Spleen (tissue), 11 donors: ENCODE data around the gene CA9. TPM values are rescaled to one million over a fixed set of nuclear protein-coding genes. Genes with fewer than 3 reads are reported as not detected.

Source experiments
- DNase-seq: peaks from one replicate; pipeline ENCODE4 v3.0.0-alpha.2; 2020
- H3K27ac ChIP-seq, 8 donors: fragments of 200-600 bp; sonication (generic) in 7 of 8; 1 replicate in 4 of 8; 2 replicates in 4 of 8; pipeline versions ENCODE4 v1.5.0 to v1.8.0; 2016 to 2021; ENCODE audit warnings: inconsistent platforms in 4 of 8, mild to moderate bottlenecking in 4 of 8, moderate library complexity in 1 of 8
- H3K27me3 ChIP-seq, 7 donors: fragments of 200-600 bp; sonication (generic) in 6 of 7; replicated peaks in 1 of 7; 1 replicate in 4 of 7; 2 replicates in 3 of 7; pipeline versions ENCODE4 v1.5.0 to v1.8.0; 2016 to 2021; ENCODE audit warnings: inconsistent platforms in 3 of 7, mild to moderate bottlenecking in 1 of 7
- H3K36me3 ChIP-seq, 6 donors: fragments of 200-600 bp; sonication (generic) in 5 of 6; 1 replicate in 4 of 6; 2 replicates in 2 of 6; pipeline versions ENCODE4 v1.5.0 to v1.8.0; 2016 to 2021; ENCODE audit warnings: inconsistent platforms in 2 of 6
- H3K4me1 ChIP-seq, 6 donors: fragments of 200-600 bp; sonication (generic) in 5 of 6; 1 replicate in 3 of 6; 2 replicates in 3 of 6; pipeline versions ENCODE4 v1.5.0 to v1.8.0; 2016 to 2021; ENCODE audit warnings: inconsistent platforms in 3 of 6
- H3K4me3 ChIP-seq, 8 donors: fragments of 200-600 bp; sonication (generic) in 7 of 8; 1 replicate in 4 of 8; 2 replicates in 4 of 8; pipeline versions ENCODE4 v1.5.0 to v1.8.0; 2016 to 2021; ENCODE audit warnings: inconsistent platforms in 4 of 8, mild to moderate bottlenecking in 4 of 8, moderate library complexity in 2 of 8
- H3K9me3 ChIP-seq, 8 donors: fragments of 200-600 bp; sonication (generic) in 7 of 8; 1 replicate in 4 of 8; 2 replicates in 4 of 8; pipeline versions ENCODE4 v1.5.0 to v1.8.0; 2016 to 2021; ENCODE audit warnings: inconsistent platforms in 4 of 8
- POLR2A ChIP-seq, 3 donors: fragments of 450-650 bp; IDR thresholded peaks; one replicate each; pipeline ENCODE4 v1.5.1; 2017; ENCODE audit warnings: antibody characterized with exemption in 3 of 3, mild to moderate bottlenecking in 1 of 3
- POLR2AphosphoS5 ChIP-seq, 3 donors: sonication (generic); formaldehyde crosslinking; IDR thresholded peaks; one replicate each; pipeline ENCODE4 v1.5.1; 2017; ENCODE audit warnings: antibody characterized with exemption in 3 of 3
- WGBS, 5 donors: extraction: QIAGEN DNeasy Blood & Tissue Kit in 3 of 5; methylation state at CpG; one replicate each; pipeline versions ENCODE4 v1.1.5 to v1.1.7; 2013 to 2018; 5-methylcytosine and 5-hydroxymethylcytosine counted together
- intact Hi-C: fragments of 100-400 bp; cut with DNase I; formaldehyde crosslinking; loops from one replicate; pipeline ENCODE4 v1.15.0; 2023; ENCODE audit warnings: low total_unique reads
- polyA plus RNA-seq, 3 donors: library from polyadenylated mRNA; stranded (reverse); fragments of 200-250 nt; gene quantifications; one replicate each; pipeline ENCODE4 v1.2.1, GENCODE V29; 2013
- total RNA-seq, 7 donors: library from RNA; depleted of rRNA in 3 of 7; stranded (reverse); fragments of >200 nt in 3 of 7; fragmentation: NEBNext Ultra II Directional in 4 of 7; extraction: Animal tissue kit (Norgen Biotek cat#: 25700) in 4 of 7; gene quantifications; one replicate each; pipeline versions ENCODE4 v1.1.0 to v1.2.1, GENCODE V29; 2016 to 2021
- TF ChIP-seq, protein P1 (sequence below), 11 experiments: fragments of 200-600 bp in 7 of 11; fragments of 450-650 bp in 4 of 11; sonication (generic) in 4 of 11; IDR thresholded peaks in 8 of 11; conservative IDR thresholded peaks in 3 of 11; 1 replicate in 7 of 11; 2 replicates in 4 of 11; pipeline versions ENCODE4 v1.4.0 to v1.8.0; 2016 to 2021; ENCODE audit warnings: antibody characterized with exemption in 11 of 11, inconsistent platforms in 4 of 11, mild to moderate bottlenecking in 1 of 11
- donor health status: healthy with polysubstance abuse.
- donor health status: DM: no; HTN: no; CAD: no; lungs with moderate emphysema.
- donor health status: DM: no; HTN: no; CAD: no.
- donor health status: Bipolar disorder and iron deficiency.
- donor health status: healthy.
- donor health status: DM: no; HTN: no; CAD: no.
- donor health status: DM: yes; HTN: yes; CAD: no.

CA9 gene
- total and polyA plus RNA-seq, 10 donors, result 0.26 to 0.30 TPM; not detected in 8

- intact Hi-C loops, result no loop called here
- WGBS, 5 donors, result 90 to 96% (median 93%) methylated on average over 6 of the region's 6 CpGs
- TF ChIP-seq POLR2AphosphoS5 (IDR thresholded peaks at IDR 0.05), result no peak
- no peak for TF ChIP-seq POLR2A (IDR thresholded peaks at IDR 0.05)
- TF ChIP-seq, protein P1, sequence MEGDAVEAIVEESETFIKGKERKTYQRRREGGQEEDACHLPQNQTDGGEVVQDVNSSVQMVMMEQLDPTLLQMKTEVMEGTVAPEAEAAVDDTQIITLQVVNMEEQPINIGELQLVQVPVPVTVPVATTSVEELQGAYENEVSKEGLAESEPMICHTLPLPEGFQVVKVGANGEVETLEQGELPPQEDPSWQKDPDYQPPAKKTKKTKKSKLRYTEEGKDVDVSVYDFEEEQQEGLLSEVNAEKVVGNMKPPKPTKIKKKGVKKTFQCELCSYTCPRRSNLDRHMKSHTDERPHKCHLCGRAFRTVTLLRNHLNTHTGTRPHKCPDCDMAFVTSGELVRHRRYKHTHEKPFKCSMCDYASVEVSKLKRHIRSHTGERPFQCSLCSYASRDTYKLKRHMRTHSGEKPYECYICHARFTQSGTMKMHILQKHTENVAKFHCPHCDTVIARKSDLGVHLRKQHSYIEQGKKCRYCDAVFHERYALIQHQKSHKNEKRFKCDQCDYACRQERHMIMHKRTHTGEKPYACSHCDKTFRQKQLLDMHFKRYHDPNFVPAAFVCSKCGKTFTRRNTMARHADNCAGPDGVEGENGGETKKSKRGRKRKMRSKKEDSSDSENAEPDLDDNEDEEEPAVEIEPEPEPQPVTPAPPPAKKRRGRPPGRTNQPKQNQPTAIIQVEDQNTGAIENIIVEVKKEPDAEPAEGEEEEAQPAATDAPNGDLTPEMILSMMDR (IDR thresholded peaks at IDR 0.05 in 8 of 11, conservative IDR thresholded peaks at IDR 0.05 in 3 of 11), result no peak
These were observed 40.4 kb downstream of the CA9 start for GRCh38 chr9:35714123-35714522.

DNA sequence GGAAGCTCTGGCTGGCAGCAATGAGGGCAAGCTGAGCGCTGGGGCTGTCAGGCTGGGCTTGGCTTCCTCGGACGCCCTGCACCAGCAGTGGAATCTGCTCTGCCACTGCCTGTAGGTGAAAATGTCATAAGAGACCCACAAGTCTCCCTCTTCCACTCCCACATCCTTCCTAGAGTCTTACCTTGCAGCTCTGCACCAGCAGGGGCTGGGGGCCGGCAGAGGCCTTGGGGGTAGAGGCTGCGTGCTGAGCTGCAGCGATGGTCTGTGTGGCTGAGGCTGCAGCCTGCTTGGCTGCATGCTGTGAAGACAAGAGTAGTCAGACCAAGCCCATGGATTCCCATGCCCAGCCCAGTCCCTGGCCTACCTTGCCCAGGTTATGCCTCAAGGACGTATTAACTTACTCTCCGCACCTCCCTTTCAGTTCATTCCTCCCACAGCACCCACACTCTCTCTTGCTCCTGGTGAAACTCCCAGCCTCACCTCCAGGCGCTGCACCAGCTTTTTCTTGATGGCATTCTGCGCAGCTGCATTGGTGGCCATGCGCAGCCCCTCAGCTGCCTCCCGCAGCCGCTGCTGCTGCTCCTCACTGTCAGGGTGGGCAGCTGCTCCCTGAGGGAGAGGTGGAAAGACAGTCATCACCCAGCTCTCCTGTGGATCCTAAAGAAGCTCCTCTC is 41.0 kb downstream of the CA9 start:
- Histone ChIP-seq H3K9me3 (no peaks in the 10 kb centered on the region), H3K36me3 (peaks cover 14 to 100% (median 100%) of the 10 kb centered on the region in 6 donors), H3K27ac (peak overlapping the region in 2 of 8 donors; percentile 31 to 42), H3K27me3 (no peaks in the 10 kb centered on the region), H3K4me3 (no peak overlapping the region), H3K4me1 (peaks cover 0 to 19% (median 7%) of the 10 kb centered on the region in 6 donors)
- TF ChIP-seq POLR2AphosphoS5 (IDR thresholded peaks at IDR 0.05), result peak; percentile 36 to 73 (median 37)
- TF ChIP-seq, protein P1 (IDR thresholded peaks at IDR 0.05 in 8 of 11, conservative IDR thresholded peaks at IDR 0.05 in 3 of 11), result no peak
- 89 to 96% (median 93%) methylated on average over 13 of the region's 13 CpGs for WGBS, 5 donors
- intact Hi-C loops, result no loop called here
- DNase-seq, result no peak

More at GRCh38 chr9:35714123-35714522, 40.4 kb downstream of the CA9 start:
- Histone ChIP-seq H3K9me3 (no peaks in the 10 kb centered on the region), H3K4me1 (peaks cover 0 to 13% (median 5%) of the 10 kb centered on the region in 6 donors), H3K27me3 (no peaks in the 10 kb centered on the region), H3K4me3 (no peak overlapping the region), H3K27ac (peak overlapping the region in 2 of 8 donors; percentile 7 to 42), H3K36me3 (peaks cover 14 to 100% (median 100%) of the 10 kb centered on the region in 6 donors)
- DNase-seq, result no peak

DNA sequence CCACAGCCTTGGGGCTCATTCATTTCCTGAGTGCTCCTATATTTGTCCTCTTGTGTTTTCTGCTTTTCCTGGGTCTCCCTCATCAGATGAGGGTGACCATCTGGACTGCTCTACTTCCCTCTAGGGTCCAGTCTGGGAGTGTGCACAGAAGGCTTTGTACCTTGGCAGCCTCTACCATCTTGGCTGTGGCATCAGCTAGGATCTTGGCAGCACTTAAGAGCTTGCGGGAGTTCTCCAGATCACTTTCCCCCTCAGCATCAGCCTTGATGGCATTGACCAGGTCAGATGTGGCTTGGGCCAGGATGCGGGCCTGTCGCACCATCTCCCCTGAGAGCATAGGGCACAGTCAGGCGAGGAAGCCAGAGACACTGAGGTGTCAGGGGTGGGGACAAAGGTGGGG is 42.5 kb downstream of the CA9 start:
- Histone ChIP-seq H3K9me3 (no peaks in the 10 kb centered on the region), H3K4me1 (peaks cover 0 to 22% (median 9%) of the 10 kb centered on the region in 6 donors), H3K27ac (peak overlapping the region in 1 of 8 donors; percentile 8), H3K27me3 (no peaks in the 10 kb centered on the region), H3K36me3 (peaks cover 18 to 100% (median 100%) of the 10 kb centered on the region in 6 donors), H3K4me3 (no peak overlapping the region)
- TF ChIP-seq POLR2A (IDR thresholded peaks at IDR 0.05) (no peak), POLR2AphosphoS5 (IDR thresholded peaks at IDR 0.05) (peak; percentile 12 to 37 (median 30))
- intact Hi-C loops, result no loop called here
- DNase-seq, result no peak
- WGBS, 5 donors, result 86 to 93% (median 92%) methylated on average over 3 to 4 of the region's 4 CpGs

DNA sequence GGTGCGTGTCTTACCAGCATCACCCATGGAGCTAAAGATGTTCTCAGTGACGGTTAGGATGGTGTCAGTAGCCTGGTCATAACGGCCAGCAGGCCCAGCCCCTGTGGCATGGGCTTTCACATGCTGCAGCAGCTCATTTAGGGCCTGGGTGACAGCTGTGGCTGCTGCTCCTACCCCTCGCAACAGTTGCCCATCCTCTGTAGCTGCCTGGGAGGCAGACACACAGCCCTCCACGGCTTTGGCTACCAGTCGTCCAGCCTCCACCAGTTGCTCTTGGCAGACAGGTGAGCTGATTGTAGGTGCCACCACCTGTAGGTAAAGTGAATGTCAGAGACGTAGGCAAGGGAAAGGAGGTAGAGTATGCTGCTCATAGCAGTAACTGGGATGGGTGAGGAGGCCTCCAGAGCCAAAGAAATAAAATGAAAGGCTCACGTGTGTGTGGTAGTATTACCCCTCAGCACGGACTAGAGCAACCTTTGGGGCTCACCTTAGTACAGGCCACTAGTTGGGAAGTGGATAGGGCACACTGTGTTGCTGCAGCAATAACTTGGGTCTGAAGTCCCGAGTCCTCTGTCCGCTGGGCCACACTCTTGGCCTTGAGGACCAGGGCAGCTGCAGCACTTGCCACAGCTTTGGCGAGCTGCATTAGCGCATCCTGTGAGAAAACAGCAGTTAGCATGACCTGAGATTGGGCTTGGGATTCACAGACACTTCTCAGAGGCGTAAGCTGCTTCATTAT is 43.6 kb downstream of the CA9 start:
- no peak overlapping the region for H3K4me3 ChIP-seq
- no peak overlapping the region for H3K27ac ChIP-seq
- intact Hi-C loops, result no loop called here
- H3K9me3 ChIP-seq, result no peaks in the 10 kb centered on the region
- WGBS, 5 donors, result 94 to 97% (median 95%) methylated on average over 14 of the region's 14 CpGs
- DNase-seq, result no peak
- H3K4me1 ChIP-seq, result peaks cover 0 to 22% (median 9%) of the 10 kb centered on the region in 6 donors
- peaks cover 21 to 100% (median 100%) of the 10 kb centered on the region in 6 donors for H3K36me3 ChIP-seq
- H3K27me3 ChIP-seq, result no peaks in the 10 kb centered on the region
- TF ChIP-seq POLR2A (IDR thresholded peaks at IDR 0.05), result no peak
- TF ChIP-seq POLR2AphosphoS5 (IDR thresholded peaks at IDR 0.05), result peak in 2 of 3 donors; percentile 8 to 51
